GM12872 (cell line): Measurements from ENCODE around the gene IGF1R.

ENCODE experiments used
- CTCF ChIP-seq: IDR thresholded peaks from 3 replicates; pipeline ENCODE4 v1.5.1; 2011; ENCODE audit warnings: low read depth, mild to moderate bottlenecking, low read length, moderate library complexity; ENCODE audit not compliant: insufficient read depth

Gene IGF1R

GRCh38 chr15:98817745-98818144 lies 169.4 kb downstream of the IGF1R start:
- TF ChIP-seq CTCF = no peak

- TF ChIP-seq CTCF = no peak
Measured at GRCh38 chr15:98823012-98823458, 174.7 kb downstream of the IGF1R start.

- TF ChIP-seq CTCF = no peak
Measured at GRCh38 chr15:98823616-98824015, 175.3 kb downstream of the IGF1R start.

- no peak for TF ChIP-seq CTCF
Measured at GRCh38 chr15:98824595-98824994, 176.3 kb downstream of the IGF1R start.

- no peak for TF ChIP-seq CTCF
Measured at GRCh38 chr15:98826658-98827057, 178.3 kb downstream of the IGF1R start.

GRCh38 chr15:98827217-98827616 lies 178.9 kb downstream of the IGF1R start:
- TF ChIP-seq CTCF = no peak

GRCh38 chr15:98830034-98830634 lies 181.8 kb downstream of the IGF1R start:
- TF ChIP-seq CTCF = no peak
